Endothelial cell of umbilical vein (primary cell): ENCODE data around the gene MOXD1.

Experiments
- JUN ChIP-seq: IDR thresholded peaks from 2 replicates; pipeline ENCODE4 v1.6.1; 2011; ENCODE audit warnings: borderline replicate concordance, low read depth; ENCODE audit not compliant: insufficient read length, insufficient read depth
- TF ChIP-seq, protein P1 (sequence below), 2 donors: IDR thresholded peaks; 1 replicate in 1 of 2; 2 replicates in 1 of 2; pipeline ENCODE4 v1.5.1; 2011; ENCODE audit warnings: low read length in 2 of 2, mild to moderate bottlenecking in 2 of 2, moderate library complexity in 2 of 2, control low read depth in 1 of 2, inconsistent platforms in 1 of 2, low read depth in 1 of 2; ENCODE audit not compliant: insufficient read depth in 1 of 2; ENCODE audit errors: extremely low read depth in 1 of 2

DNA sequence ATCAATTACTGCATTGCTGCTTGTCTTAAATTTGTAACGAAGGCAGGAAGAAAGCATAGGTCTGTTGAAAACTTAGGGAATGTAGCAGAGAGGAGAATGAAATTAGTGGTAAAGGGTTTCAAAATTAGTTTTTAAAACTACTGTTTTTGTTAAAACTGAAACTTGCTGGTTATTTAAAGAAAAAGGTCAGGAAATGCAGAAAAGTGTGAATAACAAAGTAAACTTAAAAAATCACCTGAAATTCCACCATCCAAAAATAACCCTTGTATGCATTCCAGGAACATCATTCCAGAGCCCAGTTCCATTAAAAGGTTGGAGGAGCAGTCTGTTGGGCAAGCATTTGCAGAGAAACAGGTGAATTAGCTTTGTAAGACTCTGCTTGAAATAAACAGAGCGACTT, 3.1 kb upstream of the MOXD1 start:
- TF ChIP-seq JUN: no peak
- TF ChIP-seq, protein P1, sequence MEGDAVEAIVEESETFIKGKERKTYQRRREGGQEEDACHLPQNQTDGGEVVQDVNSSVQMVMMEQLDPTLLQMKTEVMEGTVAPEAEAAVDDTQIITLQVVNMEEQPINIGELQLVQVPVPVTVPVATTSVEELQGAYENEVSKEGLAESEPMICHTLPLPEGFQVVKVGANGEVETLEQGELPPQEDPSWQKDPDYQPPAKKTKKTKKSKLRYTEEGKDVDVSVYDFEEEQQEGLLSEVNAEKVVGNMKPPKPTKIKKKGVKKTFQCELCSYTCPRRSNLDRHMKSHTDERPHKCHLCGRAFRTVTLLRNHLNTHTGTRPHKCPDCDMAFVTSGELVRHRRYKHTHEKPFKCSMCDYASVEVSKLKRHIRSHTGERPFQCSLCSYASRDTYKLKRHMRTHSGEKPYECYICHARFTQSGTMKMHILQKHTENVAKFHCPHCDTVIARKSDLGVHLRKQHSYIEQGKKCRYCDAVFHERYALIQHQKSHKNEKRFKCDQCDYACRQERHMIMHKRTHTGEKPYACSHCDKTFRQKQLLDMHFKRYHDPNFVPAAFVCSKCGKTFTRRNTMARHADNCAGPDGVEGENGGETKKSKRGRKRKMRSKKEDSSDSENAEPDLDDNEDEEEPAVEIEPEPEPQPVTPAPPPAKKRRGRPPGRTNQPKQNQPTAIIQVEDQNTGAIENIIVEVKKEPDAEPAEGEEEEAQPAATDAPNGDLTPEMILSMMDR (IDR thresholded peaks at IDR 0.05; ENCODE audit: extremely low read depth in 1 of 2, insufficient read depth in 1 of 2, low read depth in 1 of 2, low read length in 2 of 2): no peak
